ENCODE measurements around the gene ADD1. TPM values are rescaled to one million over a fixed set of nuclear protein-coding genes. Genes with fewer than 3 reads are reported as not detected.

ADD1 gene
- polyA plus RNA-seq, 1 donor (not counting 4 experiments of a cell fraction or from before 2014, with no cell fraction given), result 109 TPM

- no peaks in the 10 kb centered on the region for H3K27me3 ChIP-seq (ENCODE audit: control insufficient read depth, extremely low read depth, insufficient read depth, low read length)
- no peaks in the 10 kb centered on the region for H3K9me3 ChIP-seq (ENCODE audit: control insufficient read depth, low read depth, low read length)
- peaks cover 28% of the 10 kb centered on the region for H4K20me1 ChIP-seq (ENCODE audit: control insufficient read depth, extremely low read depth, insufficient read depth, low read length)
- no peak overlapping the region for H2AFZ ChIP-seq (ENCODE audit: control insufficient read depth, low read length)
- peaks cover 97% of the 10 kb centered on the region for H3K79me2 ChIP-seq (ENCODE audit: control insufficient read depth, insufficient read depth, low read length)
- TF ChIP-seq CTCF (optimal IDR thresholded peaks at IDR 0.05 in 1 of 3, IDR thresholded peaks at IDR 0.05 in 1 of 3, conservative IDR thresholded peaks at IDR 0.05 in 1 of 3; ENCODE audit: extremely low read depth in 1 of 3, insufficient read depth in 2 of 3, low read length in 3 of 3), result no peak
- no peak for TF ChIP-seq EZH2 (IDR thresholded peaks at IDR 0.05; ENCODE audit: low read length)
- H3K36me3 ChIP-seq (ENCODE audit: control insufficient read depth in 2 of 2, extremely low read depth in 1 of 2, insufficient read depth in 2 of 2, low read length in 2 of 2), result no peaks in the 10 kb centered on the region
- H3K27ac ChIP-seq (ENCODE audit: control insufficient read depth, insufficient read depth, low read length), result no peak overlapping the region
- DNase-seq (ENCODE audit: low read depth, low spot score) (no peak), FAIRE-seq (no peak)
- no peak overlapping the region for H3K9ac ChIP-seq (ENCODE audit: control insufficient read depth, extremely low read depth, insufficient read depth, low read length)
- dilution Hi-C loops (cut with MboI; ENCODE audit: extremely low pct_ligation_motif_present, low sequenced_read_pairs), result no loop called here
- H3K4me1 ChIP-seq (ENCODE audit: control insufficient read depth, extremely low read depth, insufficient read depth, low read length), result peaks cover 12% of the 10 kb centered on the region
- H3K9me1 ChIP-seq (ENCODE audit: control insufficient read depth, extremely low read depth, insufficient read depth, low read length), result peaks cover 4% of the 10 kb centered on the region
- H3K4me3 ChIP-seq (ENCODE audit: control insufficient read depth in 2 of 3, extremely low read depth in 1 of 3, insufficient read depth in 2 of 3, low read depth in 1 of 3, low read length in 3 of 3), result no peak overlapping the region
- no peak overlapping the region for H3K4me2 ChIP-seq (ENCODE audit: control insufficient read depth, extremely low read depth, insufficient read depth, low read depth, low read length)
Observed at GRCh38 chr4:2863649-2864048, 20.0 kb downstream of the ADD1 start.

GRCh38 chr4:2865196-2865780 lies 21.6 kb downstream of the ADD1 start:
- H3K36me3 ChIP-seq (ENCODE audit: control insufficient read depth in 2 of 2, extremely low read depth in 1 of 2, insufficient read depth in 2 of 2, low read length in 2 of 2), result no peaks in the 10 kb centered on the region
- no peaks in the 10 kb centered on the region for H3K27me3 ChIP-seq (ENCODE audit: control insufficient read depth, extremely low read depth, insufficient read depth, low read length)
- dilution Hi-C loops (cut with MboI; ENCODE audit: extremely low pct_ligation_motif_present, low sequenced_read_pairs), result no loop called here
- H3K9ac ChIP-seq (ENCODE audit: control insufficient read depth, extremely low read depth, insufficient read depth, low read length), result no peak overlapping the region
- H3K9me3 ChIP-seq (ENCODE audit: control insufficient read depth, low read depth, low read length), result no peaks in the 10 kb centered on the region
- H3K4me2 ChIP-seq (ENCODE audit: control insufficient read depth, extremely low read depth, insufficient read depth, low read depth, low read length), result no peak overlapping the region
- peaks cover 12% of the 10 kb centered on the region for H3K4me1 ChIP-seq (ENCODE audit: control insufficient read depth, extremely low read depth, insufficient read depth, low read length)
- peaks cover 4% of the 10 kb centered on the region for H3K9me1 ChIP-seq (ENCODE audit: control insufficient read depth, extremely low read depth, insufficient read depth, low read length)
- no peak overlapping the region for H2AFZ ChIP-seq (ENCODE audit: control insufficient read depth, low read length)
- peaks cover 34% of the 10 kb centered on the region for H4K20me1 ChIP-seq (ENCODE audit: control insufficient read depth, extremely low read depth, insufficient read depth, low read length)
- FAIRE-seq, result no peak
- TF ChIP-seq CTCF (optimal IDR thresholded peaks at IDR 0.05 in 1 of 3, IDR thresholded peaks at IDR 0.05 in 1 of 3, conservative IDR thresholded peaks at IDR 0.05 in 1 of 3; ENCODE audit: extremely low read depth in 1 of 3, insufficient read depth in 2 of 3, low read length in 3 of 3) (no peak), EZH2 (IDR thresholded peaks at IDR 0.05; ENCODE audit: low read length) (no peak)
- no peak overlapping the region for H3K27ac ChIP-seq (ENCODE audit: control insufficient read depth, insufficient read depth, low read length)
- peaks cover 98% of the 10 kb centered on the region for H3K79me2 ChIP-seq (ENCODE audit: control insufficient read depth, insufficient read depth, low read length)
- DNase-seq (ENCODE audit: low read depth, low spot score), result no peak
- no peak overlapping the region for H3K4me3 ChIP-seq (ENCODE audit: control insufficient read depth in 2 of 3, extremely low read depth in 1 of 3, insufficient read depth in 2 of 3, low read depth in 1 of 3, low read length in 3 of 3)
